HFFc6 (cell line): Measurements from ENCODE around the gene RGS19. TPM values are rescaled to one million over a fixed set of nuclear protein-coding genes. Genes with fewer than 3 reads are reported as not detected.
A peak's percentile ranks its signal among the peaks of the same experiment; 100 is the strongest.

Experiments
- DNase-seq: peaks from one replicate; pipeline ENCODE4 v3.0.0-alpha.2; 2018
- H3K27ac Mint-ChIP-seq: 2 replicates; pipeline ENCODE4 v1.8.0; 2020; ENCODE audit warnings: mild to moderate bottlenecking, mixed read lengths
- H3K27me3 Mint-ChIP-seq: 2 replicates; pipeline ENCODE4 v1.8.0; 2021; ENCODE audit warnings: mild to moderate bottlenecking, moderate library complexity, mixed read lengths; ENCODE audit not compliant: insufficient read depth
- H3K36me3 Mint-ChIP-seq: 2 replicates; pipeline ENCODE4 v1.8.0; 2021; ENCODE audit warnings: low read depth, mixed read lengths
- H3K4me1 Mint-ChIP-seq: 2 replicates; pipeline ENCODE4 v1.8.0; 2020; ENCODE audit warnings: low read depth, mixed read lengths
- H3K4me3 Mint-ChIP-seq: 2 replicates; pipeline ENCODE4 v1.8.0; 2020; ENCODE audit warnings: mild to moderate bottlenecking, moderate library complexity, mixed read lengths
- H3K9me3 Mint-ChIP-seq: 2 replicates; pipeline ENCODE4 v1.8.0; 2020; ENCODE audit warnings: mild to moderate bottlenecking, mixed read lengths
- total RNA-seq, 6 experiments: library from RNA; stranded (reverse); fragmentation: NEBNext Ultra II Directional; extraction: Animal tissue kit (Norgen Biotek cat#: 25700); gene quantifications; 2 replicates in 1 of 6; 3 replicates in 5 of 6; pipeline ENCODE4 v1.2.3, GENCODE V29; 2021
- TF ChIP-seq, protein P1 (sequence below): fragments of 200-600 bp; sonication (generic); IDR thresholded peaks from 2 replicates; pipeline ENCODE4 v1.5.0; 2021; ENCODE audit warnings: antibody characterized with exemption, mild to moderate bottlenecking

Gene RGS19
- total RNA-seq, 6 experiments from 2014 or later = 11.0 to 16.3 (median 12.9) TPM

- no peaks in the 10 kb centered on the region for H3K9me3 Mint-ChIP-seq
- no peaks in the 10 kb centered on the region for H3K36me3 Mint-ChIP-seq
- H3K4me3 Mint-ChIP-seq = no peak overlapping the region
- peaks cover 8% of the 10 kb centered on the region; the same call in 1 of the 2 replicates for H3K4me1 Mint-ChIP-seq
- TF ChIP-seq, protein P1, sequence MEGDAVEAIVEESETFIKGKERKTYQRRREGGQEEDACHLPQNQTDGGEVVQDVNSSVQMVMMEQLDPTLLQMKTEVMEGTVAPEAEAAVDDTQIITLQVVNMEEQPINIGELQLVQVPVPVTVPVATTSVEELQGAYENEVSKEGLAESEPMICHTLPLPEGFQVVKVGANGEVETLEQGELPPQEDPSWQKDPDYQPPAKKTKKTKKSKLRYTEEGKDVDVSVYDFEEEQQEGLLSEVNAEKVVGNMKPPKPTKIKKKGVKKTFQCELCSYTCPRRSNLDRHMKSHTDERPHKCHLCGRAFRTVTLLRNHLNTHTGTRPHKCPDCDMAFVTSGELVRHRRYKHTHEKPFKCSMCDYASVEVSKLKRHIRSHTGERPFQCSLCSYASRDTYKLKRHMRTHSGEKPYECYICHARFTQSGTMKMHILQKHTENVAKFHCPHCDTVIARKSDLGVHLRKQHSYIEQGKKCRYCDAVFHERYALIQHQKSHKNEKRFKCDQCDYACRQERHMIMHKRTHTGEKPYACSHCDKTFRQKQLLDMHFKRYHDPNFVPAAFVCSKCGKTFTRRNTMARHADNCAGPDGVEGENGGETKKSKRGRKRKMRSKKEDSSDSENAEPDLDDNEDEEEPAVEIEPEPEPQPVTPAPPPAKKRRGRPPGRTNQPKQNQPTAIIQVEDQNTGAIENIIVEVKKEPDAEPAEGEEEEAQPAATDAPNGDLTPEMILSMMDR = no peak
- no peak for DNase-seq
- no peak overlapping the region for H3K27ac Mint-ChIP-seq
- peaks cover 5% of the 10 kb centered on the region; the same call in 1 of the 2 replicates for H3K27me3 Mint-ChIP-seq
Measured at GRCh38 chr20:64056639-64056888, 22.8 kb downstream of the RGS19 start.

GRCh38 chr20:64055893-64056638, 23.3 kb downstream of the RGS19 start:
- no peak overlapping the region for H3K27ac Mint-ChIP-seq
- H3K9me3 Mint-ChIP-seq = no peaks in the 10 kb centered on the region
- H3K36me3 Mint-ChIP-seq = no peaks in the 10 kb centered on the region
- DNase-seq = no peak
- H3K27me3 Mint-ChIP-seq = peaks cover 5% of the 10 kb centered on the region
- peaks cover 8% of the 10 kb centered on the region; the same call in 1 of the 2 replicates for H3K4me1 Mint-ChIP-seq
- H3K4me3 Mint-ChIP-seq = no peak overlapping the region
- TF ChIP-seq, protein P1 = no peak

DNA sequence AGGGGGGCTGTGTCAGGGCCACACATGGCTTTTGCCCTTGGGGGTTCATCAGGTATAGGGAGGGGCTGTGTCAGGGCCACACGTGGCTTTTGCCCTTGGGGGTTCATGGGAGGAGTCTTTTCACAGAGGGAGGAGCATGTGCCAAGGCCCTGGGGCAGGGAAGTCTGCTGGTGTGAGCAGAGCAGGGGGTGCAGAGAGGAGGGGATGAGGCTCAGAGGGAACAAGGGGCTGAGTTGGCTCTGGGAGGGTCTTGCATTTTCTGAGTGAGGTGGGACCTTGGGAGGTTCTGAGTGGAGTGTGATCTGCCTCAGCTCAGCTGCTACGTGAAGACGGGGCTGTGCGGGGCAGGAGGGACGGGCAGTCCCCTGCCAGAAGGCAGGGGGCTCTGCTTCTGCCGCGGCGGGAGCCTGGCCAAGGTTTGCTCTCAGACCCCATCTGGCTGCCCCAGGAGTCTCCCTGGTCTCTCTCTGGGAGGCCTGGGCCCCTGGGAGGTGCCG, 23.9 kb downstream of the RGS19 start:
- peaks cover 5% of the 10 kb centered on the region for H3K27me3 Mint-ChIP-seq
- H3K9me3 Mint-ChIP-seq = no peaks in the 10 kb centered on the region
- no peak overlapping the region for H3K4me3 Mint-ChIP-seq
- no peaks in the 10 kb centered on the region for H3K36me3 Mint-ChIP-seq
- DNase-seq = no peak
- H3K4me1 Mint-ChIP-seq = peaks cover 8% of the 10 kb centered on the region; the same call in 1 of the 2 replicates
- no peak overlapping the region for H3K27ac Mint-ChIP-seq
- TF ChIP-seq, protein P1 = no peak

DNA sequence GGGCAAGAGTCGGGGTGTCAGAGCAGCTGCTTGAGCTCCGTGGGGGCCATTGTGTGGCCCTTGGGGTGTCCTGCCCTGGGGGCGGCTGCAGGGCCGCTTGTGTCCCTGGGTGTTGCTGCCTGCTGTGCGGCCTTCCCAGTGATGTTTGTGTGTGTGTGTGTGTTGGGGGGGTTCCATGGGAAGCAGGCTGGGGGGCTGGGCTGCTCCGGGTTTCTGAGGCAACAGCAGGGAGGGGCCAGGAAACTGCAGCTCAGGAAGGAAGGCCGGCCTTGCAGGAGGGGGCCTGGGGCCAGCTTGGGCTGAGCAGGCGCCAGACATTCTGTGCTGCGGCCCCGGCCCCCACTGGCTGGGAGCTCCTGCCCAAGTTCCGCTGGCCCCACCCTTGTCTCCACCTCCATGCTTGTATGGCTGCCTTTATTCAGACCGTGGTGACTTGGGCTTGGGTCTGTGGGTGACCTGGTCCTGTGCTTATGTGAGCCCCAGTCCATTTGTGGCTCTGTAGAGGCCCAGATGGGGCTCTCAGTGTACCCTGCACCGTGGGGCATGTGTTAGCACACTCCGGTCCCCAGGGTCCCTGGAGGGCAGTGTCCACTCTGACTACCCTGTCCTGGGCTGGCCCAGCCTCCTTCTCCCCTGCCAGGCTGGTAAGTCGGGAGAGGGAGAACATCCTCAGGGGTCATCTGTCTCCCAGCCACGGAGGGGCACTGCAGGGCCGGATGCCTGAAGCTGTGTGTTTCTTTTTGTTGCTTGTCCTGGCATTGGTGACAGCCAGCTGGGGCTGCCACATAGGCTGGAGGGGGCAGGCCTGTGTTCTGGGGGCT, 25.3 kb downstream of the RGS19 start:
- Mint-ChIP-seq H3K27ac (no peak overlapping the region), H3K4me3 (no peak overlapping the region)
- TF ChIP-seq, protein P1 = peak; percentile 38

DNA sequence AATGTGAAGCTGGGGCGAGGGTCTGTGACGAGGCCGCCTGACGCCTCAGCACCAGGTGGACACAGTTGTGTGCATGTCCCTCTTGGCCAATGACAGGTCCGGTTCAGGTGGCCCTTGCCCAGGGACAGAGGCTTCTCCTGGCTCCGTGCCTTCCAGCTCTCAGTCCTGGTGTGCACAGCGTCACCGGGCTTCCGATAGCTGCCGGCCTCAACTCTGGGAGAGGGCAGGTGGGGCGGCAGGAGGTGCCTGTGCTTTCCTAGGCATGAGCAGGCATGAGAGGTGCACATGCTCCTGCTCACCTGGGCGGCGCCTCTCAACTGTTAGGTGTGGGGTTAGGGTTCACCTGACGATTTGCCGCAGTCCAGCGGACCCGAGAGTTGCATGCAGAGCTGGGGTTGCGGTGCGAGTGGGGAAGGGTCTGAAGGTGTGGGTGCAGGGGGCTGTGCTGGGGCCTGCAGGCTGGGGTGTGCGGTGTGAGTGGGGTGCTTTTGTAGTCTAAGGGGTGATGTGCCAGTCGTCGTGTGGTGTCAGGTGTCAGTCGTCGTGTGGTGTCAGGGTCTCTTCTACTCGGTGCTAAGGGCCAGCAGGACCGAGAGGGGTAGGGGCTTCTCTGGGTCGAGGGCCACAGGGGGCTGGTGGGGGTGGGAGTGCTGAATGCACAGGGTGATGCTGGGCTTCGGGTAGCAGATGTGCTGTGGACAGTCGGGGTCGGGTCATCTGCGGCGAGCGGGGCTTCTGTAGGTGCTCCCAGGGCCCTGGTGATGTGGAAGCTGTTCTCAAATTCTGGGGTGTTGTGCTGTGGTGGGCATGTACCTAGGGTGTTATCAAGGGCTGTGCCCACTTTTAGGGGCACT, 26.1 kb downstream of the RGS19 start:
- Mint-ChIP-seq H3K27me3 (peaks cover 4% of the 10 kb centered on the region), H3K27ac (no peak overlapping the region), H3K9me3 (no peaks in the 10 kb centered on the region), H3K4me3 (no peak overlapping the region), H3K36me3 (no peaks in the 10 kb centered on the region), H3K4me1 (peaks cover 3% of the 10 kb centered on the region; the same call in 1 of the 2 replicates)
- TF ChIP-seq, protein P1 = no peak
- DNase-seq = no peak

More for the DNA sequence above, 25.3 kb downstream of the RGS19 start:
- peaks cover 3% of the 10 kb centered on the region for H3K27me3 Mint-ChIP-seq
- peaks cover 8% of the 10 kb centered on the region; the same call in 1 of the 2 replicates for H3K4me1 Mint-ChIP-seq
- no peak for DNase-seq
- no peaks in the 10 kb centered on the region for H3K36me3 Mint-ChIP-seq
- H3K9me3 Mint-ChIP-seq = no peaks in the 10 kb centered on the region
